Activated naive CD8-positive, alpha-beta T cell treated with anti-CD3 and anti-CD28 coated beads, Interleukin-2, amount 50 U/mL, for 16 hours (primary cell): ENCODE data around the gene TGIF2.
"Not testable (repeated sequence)": the region's sequence is repeated elsewhere in the genome, so short reads cannot be mapped to it uniquely, and the experiment has no call there.

Source experiments
- DNase-seq: peaks from one replicate; pipeline ENCODE4 v3.0.0-alpha.2; 2020; ENCODE audit warnings: low read depth, low spot score

The TGIF2 gene

DNA sequence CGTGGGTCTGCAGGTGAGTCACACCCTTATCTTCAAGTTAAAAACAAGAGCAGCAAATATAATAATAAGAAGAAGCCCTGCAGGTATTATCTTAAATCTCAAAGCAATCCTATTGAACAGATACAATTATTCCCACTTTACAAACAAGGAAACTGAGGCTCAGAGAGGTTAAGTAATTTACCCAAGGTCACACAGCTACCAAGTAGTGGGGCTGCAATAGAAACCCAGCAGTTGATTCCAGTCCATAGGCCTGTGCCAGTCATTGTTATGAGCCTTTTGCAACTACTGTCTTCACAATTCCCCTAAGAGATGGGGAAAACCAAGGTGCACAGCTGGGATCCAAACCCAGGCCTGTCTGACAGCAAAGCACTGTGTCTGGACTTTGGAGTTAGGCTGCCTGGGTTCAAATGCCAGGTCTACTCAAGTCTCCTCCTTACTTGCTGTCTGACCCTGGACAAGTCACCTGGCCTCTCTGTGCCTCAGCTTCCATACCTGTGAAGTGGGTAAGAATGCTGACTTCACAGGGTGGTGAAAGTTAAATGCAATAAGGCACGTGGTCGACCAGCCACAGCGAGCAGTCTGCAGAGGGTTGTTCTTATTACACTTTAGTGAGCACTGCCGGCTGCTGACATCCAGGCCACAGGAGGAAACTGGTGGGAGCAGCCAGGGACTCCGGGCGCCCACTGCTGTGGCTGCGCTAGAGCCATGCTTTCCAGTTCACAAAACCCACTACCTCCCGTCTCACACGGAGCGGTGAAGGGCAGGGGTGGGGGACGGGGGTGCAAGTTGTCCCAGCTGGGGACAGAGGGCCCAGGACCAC lies 26.0 kb upstream of the TGIF2 start:
- DNase-seq, result no peak

DNA sequence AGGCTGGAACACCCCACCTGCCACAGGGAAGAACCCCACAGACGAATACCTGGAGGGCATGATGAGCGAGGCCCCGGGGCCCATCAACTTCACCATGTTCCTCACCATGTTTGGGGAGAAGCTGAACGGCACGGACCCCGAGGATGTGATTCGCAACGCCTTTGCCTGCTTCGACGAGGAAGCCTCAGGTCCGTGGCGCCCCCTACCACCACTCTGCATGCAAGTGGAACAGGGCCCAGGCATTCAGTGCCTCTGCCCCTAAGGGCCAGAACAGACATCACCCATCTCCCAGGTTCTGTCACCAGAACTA lies 25.4 kb upstream of the TGIF2 start:
- DNase-seq, result no peak

DNA sequence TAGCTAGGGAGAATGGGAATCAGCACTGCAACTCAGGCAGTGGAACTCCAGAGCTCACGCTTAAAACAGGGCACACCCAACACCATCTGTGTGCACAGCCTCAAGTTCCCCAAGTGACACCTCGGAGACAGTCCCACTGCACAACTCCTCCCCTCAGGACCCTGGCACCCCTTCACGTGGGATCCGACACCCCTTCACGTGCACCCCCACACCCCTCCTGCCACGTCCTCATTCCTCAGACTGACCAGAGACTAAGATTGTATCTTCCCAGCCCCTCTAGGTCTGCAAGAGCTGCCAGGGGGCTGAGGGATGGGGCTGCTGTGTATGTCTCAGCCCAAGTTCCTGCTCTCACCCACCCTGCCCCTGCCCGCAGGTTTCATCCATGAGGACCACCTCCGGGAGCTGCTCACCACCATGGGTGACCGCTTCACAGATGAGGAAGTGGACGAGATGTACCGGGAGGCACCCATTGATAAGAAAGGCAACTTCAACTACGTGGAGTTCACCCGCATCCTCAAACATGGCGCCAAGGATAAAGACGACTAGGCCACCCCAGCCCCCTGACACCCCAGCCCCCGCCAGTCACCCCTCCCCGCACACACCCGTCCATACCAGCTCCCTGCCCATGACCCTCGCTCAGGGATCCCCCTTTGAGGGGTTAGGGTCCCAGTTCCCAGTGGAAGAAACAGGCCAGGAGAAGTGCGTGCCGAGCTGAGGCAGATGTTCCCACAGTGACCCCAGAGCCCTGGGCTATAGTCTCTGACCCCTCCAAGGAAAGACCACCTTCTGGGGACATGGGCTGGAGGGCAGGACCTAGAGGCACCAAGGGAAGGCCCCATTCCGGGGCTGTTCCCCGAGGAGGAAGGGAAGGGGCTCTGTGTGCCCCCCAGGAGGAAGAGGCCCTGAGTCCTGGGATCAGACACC lies 24.4 kb upstream of the TGIF2 start:
- DNase-seq, result no peak

DNA sequence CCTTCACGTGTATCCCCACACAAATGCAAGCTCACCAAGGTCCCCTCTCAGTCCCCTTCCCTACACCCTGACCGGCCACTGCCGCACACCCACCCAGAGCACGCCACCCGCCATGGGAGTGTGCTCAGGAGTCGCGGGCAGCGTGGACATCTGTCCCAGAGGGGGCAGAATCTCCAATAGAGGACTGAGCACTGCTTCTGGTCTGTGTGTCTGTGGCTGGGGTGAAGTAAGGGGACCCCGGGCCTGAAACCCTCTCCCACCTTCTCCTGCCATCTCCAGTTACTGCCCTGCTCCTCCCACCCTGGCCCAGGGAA lies 23.8 kb upstream of the TGIF2 start:
- DNase-seq, result no peak

DNA sequence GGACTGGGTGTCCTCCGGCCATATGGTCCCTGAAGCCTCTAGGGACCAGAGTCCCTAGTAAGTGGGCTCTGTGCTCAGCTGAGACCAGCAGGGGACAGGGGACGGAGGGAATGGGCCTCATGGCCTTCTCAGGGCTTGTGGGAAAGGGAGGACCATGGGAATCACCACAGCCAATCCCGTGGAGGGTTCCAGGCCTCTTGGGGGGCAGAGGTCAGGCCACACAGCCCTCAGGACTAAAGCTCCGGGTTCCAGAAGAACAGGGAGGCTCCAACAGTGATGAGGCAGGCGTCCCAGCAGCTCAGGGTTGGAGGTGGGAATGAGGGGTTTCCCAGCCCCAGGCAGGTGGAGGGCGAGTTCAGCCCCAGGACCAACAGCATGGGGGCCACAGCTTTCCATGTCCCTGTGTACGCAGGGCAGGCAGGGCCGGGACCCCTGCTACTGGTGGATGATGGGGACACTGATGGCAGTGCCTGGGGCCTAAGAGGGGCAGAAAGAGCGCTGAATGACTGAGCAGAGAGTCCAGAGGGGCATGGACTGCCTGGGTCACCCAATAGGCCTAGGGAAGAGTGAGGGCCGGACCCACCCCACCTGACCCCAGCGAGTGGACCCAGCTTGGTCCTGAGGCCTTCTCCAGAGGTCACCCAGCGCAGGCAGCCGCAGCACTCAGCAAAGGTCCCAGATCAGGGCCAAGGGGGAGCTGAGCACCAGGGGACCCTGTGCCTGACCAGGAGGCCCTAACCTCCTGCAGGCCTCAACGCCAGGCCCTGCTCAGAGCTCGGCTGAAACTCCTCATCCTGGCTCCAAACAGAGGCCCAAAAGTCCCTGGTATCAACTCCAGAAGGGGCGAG lies 23.2 kb upstream of the TGIF2 start:
- DNase-seq, result no peak

DNA sequence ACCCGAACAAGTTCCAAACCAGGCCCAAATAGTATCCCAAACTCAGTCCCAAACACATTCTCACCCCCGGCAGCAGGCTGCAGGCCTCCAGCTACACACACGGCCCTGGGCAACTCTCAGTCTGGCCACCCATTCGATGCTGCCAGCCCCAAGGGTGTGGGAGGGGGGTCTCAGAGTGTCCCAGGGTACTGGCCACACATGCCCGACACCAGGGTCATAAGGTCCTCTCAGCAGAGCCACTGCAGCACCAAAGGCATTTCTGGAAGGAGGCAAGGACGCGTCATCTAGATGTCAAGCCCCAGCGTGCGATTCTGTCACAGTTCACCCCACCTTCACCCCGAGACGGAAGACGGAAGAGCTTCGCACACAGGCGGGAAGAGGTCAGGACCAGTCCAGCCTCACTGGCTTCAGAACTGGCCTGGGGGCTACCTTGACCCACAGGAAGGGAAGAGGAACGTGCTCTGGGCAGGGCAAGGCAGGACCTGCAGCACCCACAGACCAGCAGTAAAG lies 22.6 kb upstream of the TGIF2 start:
- DNase-seq, result no peak

DNA sequence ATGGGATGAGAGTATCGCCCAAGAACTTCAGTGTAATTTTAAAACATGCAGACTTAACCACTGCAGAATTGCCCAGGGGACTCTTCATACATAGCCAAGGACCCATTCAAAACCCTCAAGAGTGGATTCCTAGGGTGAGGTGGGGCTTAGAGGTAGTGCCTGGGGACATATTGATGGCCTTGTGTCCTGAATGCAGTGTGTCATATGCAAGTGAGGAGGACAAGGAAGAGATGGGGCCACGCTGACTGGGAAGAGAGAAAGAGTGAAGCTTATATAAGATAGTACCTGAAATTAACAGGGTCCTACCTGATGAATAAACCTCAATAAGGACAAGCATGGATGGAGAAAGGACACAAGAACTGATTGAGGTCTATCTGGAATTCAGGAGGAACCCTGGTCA lies 18.1 kb upstream of the TGIF2 start:
- DNase-seq, result no peak

DNA sequence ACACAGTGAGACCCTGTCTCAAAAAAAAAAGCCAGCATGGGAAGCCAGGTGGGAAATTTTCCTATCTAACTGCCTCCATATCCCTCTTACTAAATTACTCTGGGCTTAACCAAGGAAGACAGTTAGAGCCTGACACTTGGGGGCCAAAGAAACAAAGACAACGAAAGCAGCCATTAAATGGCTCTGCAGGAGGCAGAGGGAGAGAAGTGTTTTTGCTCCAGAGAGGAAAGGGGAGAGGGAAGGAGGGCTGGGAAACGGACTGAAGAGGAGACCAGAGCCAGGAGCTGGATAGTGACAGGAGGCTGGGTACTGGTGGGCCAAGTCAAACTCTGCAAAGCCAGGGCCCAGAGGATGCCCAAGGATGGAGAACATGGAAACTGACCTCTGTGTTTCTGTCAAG lies 10.7 kb upstream of the TGIF2 start:
- no peak for DNase-seq

DNA sequence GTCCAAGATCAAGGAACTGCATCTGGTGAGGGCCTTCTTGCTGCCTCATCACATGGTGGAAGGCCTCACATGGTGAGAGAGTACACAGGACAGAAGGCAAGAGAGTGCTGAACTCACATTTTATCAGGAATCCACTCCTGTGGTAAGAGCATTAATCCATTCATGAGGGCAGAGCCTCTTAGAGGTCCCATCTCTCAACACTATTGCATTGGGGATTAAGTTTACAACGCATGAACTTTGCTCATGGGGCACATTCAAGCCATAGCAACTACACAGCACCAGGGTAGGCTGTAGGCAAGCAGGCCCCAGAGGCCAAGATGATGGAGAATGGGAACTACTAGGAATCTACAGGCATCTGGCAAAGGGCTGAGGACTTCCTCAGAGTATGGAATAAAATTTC lies 10.0 kb upstream of the TGIF2 start:
- DNase-seq, result no peak

DNA sequence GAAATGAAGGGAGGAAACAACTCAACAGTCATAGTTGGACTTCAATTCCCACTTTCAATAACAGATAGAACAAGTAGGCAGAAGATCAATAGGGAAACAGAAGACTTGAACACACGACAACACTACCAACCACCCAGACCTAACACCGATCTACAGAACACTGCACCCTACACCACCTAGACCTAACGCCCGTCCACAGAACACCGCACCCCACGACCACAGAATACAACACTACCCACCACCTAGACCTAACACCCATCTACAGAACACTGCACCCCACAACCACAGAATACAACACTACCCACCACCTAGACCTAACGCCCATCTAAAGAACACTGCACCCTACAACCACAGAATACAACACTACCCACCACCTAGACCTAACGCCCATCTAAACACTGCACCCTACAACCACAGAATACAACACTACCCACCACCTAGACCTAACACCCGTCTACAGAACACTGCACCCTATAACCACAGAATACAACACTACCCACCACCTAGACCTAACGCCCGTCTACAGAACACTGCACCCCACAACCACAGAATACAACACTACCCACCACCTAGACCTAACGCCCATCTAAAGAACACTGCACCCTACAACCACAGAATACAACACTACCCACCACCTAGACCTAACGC lies 9.2 kb upstream of the TGIF2 start:
- not testable (repeated sequence) for DNase-seq

DNA sequence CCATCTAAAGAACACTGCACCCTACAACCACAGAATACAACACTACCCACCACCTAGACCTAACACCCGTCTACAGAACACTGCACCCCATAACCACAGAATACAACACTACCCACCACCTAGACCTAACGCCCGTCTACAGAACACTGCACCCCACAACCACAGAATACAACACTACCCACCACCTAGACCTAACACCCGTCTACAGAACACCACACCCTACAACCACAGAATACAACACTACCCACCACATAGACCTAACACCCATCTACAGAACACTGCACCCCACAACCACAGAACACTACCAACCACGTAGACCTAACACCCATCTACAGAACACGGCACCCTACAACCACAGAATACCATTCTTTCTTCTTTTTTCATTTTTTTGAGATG lies 8.7 kb upstream of the TGIF2 start:
- DNase-seq, result not testable (repeated sequence)

DNA sequence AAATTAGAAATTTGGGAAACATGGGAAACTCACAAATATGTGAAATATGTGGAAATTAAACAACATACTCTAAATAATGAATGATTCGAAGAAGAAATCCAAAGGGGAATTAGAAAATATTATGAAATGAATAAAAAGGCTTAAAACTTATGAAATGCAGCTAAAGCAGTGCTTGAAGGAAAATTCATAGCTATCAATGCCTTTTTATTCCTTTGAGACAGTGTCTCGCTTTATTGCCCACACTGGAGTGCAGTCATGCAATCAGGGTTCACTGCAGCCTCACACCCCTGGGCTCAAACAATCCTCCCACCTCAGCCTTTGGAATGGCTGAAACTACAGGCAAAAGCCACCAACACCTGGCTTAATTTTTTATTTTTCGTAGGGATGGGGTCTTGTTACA lies 7.9 kb upstream of the TGIF2 start:
- DNase-seq, result no peak

DNA sequence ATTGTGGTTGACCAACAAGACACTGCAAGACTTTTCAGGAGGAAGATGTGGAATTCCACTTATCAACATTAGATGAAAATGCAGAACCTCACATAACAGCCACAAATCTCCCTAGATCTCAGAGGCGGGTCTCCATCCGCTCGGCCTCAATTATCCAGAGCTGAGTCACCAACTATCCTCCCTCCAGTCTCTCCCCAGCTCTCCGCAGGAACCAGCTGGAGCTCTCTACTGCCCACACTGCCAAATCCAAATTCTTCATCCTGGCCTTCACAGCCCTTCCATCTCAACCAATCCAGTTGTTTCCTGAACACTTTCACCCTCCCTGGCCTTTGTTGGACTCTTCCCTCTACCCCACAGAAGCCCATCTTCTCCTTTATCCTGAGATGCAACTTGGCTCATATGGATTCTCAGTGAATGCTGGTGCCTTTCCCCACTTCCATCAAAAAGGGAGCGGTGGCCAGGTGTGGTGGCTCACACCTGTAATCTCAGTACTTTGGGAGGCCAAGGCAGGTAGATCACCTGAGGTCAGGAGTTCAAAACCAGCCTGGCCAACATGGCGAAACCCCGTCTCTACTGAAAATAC lies 3.5 kb upstream of the TGIF2 start:
- no peak for DNase-seq

DNA sequence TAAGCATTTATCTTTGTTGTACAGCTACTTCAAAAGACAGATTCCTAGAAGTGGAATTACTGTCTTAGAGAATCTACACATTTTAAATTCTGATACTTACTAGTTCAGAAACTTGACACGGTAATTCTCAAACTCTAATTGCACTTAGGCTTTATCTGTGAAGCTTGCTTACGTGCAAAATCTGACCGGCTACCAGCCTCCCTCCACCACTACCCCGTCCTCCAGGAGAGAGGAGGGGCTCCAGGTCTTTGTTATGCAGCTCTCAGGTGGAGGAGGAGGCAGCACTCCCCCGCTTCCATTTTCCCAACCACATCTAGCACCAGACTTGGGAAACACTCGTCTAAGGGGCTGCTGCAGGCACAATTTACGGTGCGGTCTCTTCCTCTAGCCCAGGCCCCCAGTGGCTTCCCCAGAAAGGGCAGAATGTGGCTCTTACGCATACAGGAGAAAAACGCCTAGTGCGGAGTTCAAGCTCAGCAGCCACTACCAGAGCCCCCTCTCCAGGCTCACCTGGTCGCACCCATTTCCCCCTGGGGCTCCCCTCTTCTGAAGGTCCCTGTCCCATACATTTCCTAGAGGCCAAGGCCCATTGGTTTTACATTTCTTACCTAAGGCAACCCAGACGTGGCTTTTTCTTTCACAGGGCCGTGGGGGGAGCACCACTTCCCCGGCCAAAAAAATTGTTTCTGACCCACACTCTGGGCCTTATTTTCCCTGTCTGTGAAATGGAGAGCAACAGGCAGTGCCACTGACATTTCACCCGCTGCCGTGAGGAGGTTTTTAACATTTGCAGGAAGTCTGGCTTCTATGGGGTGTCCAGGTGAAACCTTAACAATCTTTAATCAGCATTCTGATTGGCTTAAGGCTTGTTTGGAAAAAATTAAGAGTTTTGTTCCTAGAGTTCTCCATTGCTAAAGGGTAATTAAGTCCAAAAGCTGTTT lies 1.6 kb upstream of the TGIF2 start:
- no peak for DNase-seq

DNA sequence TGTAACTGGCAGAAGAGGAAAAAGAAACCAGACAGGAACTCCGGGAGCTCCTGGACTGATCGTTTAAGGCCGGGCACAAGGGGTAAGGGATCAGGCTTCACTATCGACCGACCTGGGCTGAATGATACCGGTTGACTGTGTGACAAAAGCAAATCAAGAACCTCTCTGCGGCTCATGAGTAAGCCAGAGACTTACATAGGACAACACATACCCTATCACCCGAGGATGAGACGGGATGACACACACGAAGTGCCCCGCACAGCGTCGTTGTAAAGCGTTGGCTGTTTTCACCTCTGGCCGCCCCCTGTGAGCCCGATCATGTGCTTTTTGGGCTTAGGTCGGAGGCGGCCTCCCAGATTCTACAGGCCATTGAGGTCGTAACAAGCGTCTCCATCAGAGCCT lies 695 bp upstream of the TGIF2 start:
- peak; percentile 47 for DNase-seq

DNA sequence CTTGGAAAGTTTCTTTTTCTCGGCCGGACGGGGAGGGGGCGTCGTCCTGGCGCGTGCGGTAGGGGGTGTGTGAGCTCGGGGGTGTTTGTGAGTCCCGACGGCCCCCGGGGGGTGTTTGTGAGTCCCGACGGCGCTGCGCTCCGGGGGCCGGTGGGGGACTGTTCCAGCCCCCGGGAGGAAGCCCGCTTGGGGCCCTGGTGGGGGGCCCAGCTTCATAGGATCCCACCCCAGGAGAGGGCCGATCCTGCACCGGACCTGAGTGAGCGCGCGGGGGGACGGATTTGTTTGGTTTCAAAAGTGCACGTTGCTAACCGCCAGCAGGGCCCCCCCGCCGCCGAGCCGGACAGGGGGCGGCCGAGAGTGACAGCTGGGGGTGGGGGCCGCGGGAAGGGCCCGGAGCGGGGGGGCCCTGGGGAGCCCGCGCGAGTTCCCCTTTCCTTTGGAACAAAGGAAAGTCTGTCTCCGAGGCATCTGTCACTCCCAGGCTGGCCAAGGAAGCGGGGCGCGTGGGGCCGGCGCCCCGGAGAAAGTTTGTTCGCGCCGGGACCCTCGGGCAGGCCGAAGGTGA lies 485 bp downstream of the TGIF2 start:
- no peak for DNase-seq

DNA sequence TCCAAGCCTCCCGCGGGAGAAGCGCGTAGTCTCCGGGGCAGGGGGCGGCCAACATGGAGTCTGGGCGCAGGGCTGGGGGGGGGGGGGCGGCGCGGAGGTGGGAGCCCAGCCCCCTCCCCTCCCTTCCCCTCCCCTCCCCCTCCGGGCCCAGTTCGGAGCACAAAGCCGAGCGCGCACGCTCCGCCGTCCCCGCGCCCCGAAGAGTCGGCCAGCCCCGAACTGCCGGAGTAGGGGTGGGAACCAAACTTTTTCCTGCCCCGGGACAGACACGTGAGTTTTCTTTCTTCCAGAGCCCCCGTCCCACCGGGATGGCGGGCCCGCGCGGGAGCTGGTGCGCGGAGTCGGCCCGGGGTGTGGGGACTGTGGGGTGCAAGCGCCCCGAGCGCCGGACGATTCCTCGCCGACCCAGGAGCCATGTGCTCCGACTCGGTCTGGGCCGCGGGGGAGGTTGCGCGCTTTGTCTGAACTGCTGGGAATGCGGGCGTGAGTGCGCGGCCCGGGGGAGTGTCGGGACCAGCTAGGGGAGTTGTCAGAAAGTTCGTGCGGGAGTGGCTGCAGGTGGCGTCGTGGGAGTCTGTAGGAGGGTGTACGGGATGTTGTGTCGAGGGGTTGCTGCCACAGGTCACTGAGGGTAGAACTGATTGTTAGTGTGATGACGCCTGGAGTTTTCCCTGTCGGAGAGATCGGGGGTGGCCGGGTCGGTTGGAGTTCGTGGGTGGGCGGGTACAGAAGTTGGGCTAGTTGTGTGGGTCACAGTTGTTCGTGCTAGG lies 1.2 kb downstream of the TGIF2 start:
- DNase-seq, result peak; percentile 32

DNA sequence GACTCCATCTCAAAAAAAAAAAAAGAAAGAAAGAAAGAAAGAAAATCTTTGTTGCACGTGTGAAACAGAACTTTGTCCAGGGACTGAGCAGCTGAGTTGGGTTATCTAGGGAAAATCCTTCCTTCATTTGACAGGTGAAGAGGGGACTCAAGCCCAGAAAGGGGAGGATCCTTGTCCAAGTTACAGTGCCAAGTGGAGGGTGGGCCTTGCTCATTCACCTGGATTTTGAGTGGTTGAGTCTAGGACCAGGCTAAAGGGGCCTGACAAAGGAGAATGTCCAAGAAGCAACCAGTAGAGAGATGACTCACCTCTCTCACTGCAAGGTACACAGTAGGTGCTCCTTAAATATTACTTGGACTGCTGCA lies 2.7 kb downstream of the TGIF2 start:
- no peak for DNase-seq
